Erythroblast (primary cell): ENCODE measurements around the gene PAXIP1.

ENCODE experiments used
- GATA1 ChIP-seq: IDR thresholded peaks from 2 replicates; pipeline ENCODE4 v1.6.1; 2011; ENCODE audit warnings: low read depth, mild to moderate bottlenecking, control low read depth, low read length, moderate library complexity
- POLR2A ChIP-seq: IDR thresholded peaks from 2 replicates; pipeline ENCODE4 v1.6.1; 2011; ENCODE audit warnings: mild to moderate bottlenecking, low read length

DNA sequence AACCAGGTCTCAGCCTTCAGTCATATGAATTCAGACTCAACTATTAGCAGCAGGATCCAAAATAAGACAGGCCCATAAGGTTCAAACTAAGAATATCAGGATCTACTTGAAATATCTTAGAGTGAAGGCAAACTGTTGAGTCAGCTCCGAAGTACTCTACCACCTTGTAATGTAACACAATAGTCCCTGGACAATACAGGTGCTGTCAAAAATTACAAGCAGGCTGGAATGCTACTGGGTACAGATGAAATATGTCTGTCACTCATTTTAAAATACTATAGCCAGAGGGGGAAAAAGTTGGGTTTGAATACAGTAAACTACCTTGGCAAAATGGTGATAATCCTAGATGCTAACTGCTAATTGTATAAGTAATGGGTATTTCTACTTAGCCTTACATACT, 6.8 kb downstream of the PAXIP1 start:
- TF ChIP-seq POLR2A (no peak), GATA1 (no peak)
